Measurements from ENCODE around the gene SUSD6.

The SUSD6 gene
- 104 to 140 reads per million in 2 donors for total RNA-seq

- DNase-seq: peak; percentile 86
Observed at GRCh38 chr14:69611172-69612013, at the start of gene SUSD6. SUSD6 (plus strand) TSS chr14:69611596; CDS start chr14:69658593, 46,997 bp downstream.

- DNase-seq: no peak
Observed at GRCh38 chr14:69561893-69562292, 49.5 kb upstream of the SUSD6 start.

- no peak for DNase-seq
Observed at GRCh38 chr14:69567563-69567962, 43.8 kb upstream of the SUSD6 start.

GRCh38 chr14:69569859-69570258 lies 41.5 kb upstream of the SUSD6 start:
- no peak for DNase-seq

GRCh38 chr14:69570836-69571330 lies 40.5 kb upstream of the SUSD6 start:
- DNase-seq: no peak

- no peak for DNase-seq
Observed at GRCh38 chr14:69571449-69572029, 39.9 kb upstream of the SUSD6 start.

- DNase-seq: no peak
Observed at GRCh38 chr14:69572030-69572840, 39.2 kb upstream of the SUSD6 start.

GRCh38 chr14:69572841-69573135 lies 38.6 kb upstream of the SUSD6 start:
- no peak for DNase-seq

GRCh38 chr14:69573205-69573830 lies 38.1 kb upstream of the SUSD6 start:
- DNase-seq: no peak

GRCh38 chr14:69573831-69574262 lies 37.5 kb upstream of the SUSD6 start:
- no peak for DNase-seq

GRCh38 chr14:69574263-69574953 lies 37.0 kb upstream of the SUSD6 start, which contains the start of gene CCDC177:
CCDC177 (minus strand) TSS chr14:69574871; CDS start chr14:69573622, 1,249 bp downstream.
- peak; percentile 65 for DNase-seq

GRCh38 chr14:69574954-69575295 lies 36.5 kb upstream of the SUSD6 start:
- no peak for DNase-seq

- no peak for DNase-seq
Observed at GRCh38 chr14:69579476-69579875, 31.9 kb upstream of the SUSD6 start.

GRCh38 chr14:69580009-69580577 lies 31.3 kb upstream of the SUSD6 start:
- DNase-seq: no peak

- no peak for DNase-seq
Observed at GRCh38 chr14:69581316-69581935, 30.0 kb upstream of the SUSD6 start.

GRCh38 chr14:69582212-69582611 lies 29.2 kb upstream of the SUSD6 start:
- no peak for DNase-seq

- no peak for DNase-seq
Observed at GRCh38 chr14:69582829-69583228, 28.6 kb upstream of the SUSD6 start.

GRCh38 chr14:69584389-69584788 lies 27.0 kb upstream of the SUSD6 start:
- DNase-seq: no peak

GRCh38 chr14:69586404-69586803 lies 25.0 kb upstream of the SUSD6 start:
- no peak for DNase-seq

GRCh38 chr14:69587389-69587788 lies 24.0 kb upstream of the SUSD6 start:
- no peak for DNase-seq

- DNase-seq: no peak
Observed at GRCh38 chr14:69591317-69591716, 20.1 kb upstream of the SUSD6 start.

Data from T-helper 9 cell (primary cell).